Glutamatergic neuron (in vitro differentiated cells): ENCODE data around the gene ZNF639. TPM values are rescaled to one million over a fixed set of nuclear protein-coding genes. Genes with fewer than 3 reads are reported as not detected.
"Not testable (repeated sequence)": the region's sequence is repeated elsewhere in the genome, so short reads cannot be mapped to it uniquely, and the experiment has no call there.

Experiments used
- DNase-seq: peaks from one replicate; pipeline ENCODE4 v3.0.0; 2022
- H3K27ac Mint-ChIP-seq: one replicate; pipeline ENCODE4 v1.8.0; 2020; ENCODE audit warnings: mild to moderate bottlenecking, mixed read lengths, inconsistent platforms; ENCODE audit not compliant: unreplicated experiment
- H3K27me3 Mint-ChIP-seq: one replicate; pipeline ENCODE4 v1.8.0; 2020; ENCODE audit warnings: mild to moderate bottlenecking, moderate library complexity, mixed read lengths, inconsistent platforms; ENCODE audit not compliant: unreplicated experiment
- H3K36me3 Mint-ChIP-seq: one replicate; pipeline ENCODE4 v1.8.0; 2020; ENCODE audit warnings: mild to moderate bottlenecking, mixed read lengths, inconsistent platforms; ENCODE audit not compliant: unreplicated experiment
- H3K4me1 Mint-ChIP-seq: one replicate; pipeline ENCODE4 v1.8.0; 2020; ENCODE audit warnings: mild to moderate bottlenecking, low read depth, mixed read lengths, inconsistent platforms; ENCODE audit not compliant: unreplicated experiment
- H3K4me3 Mint-ChIP-seq: one replicate; pipeline ENCODE4 v1.8.0; 2020; ENCODE audit warnings: mild to moderate bottlenecking, mixed read lengths, inconsistent platforms; ENCODE audit not compliant: unreplicated experiment
- H3K9me3 Mint-ChIP-seq: one replicate; pipeline ENCODE4 v1.8.0; 2020; ENCODE audit warnings: mild to moderate bottlenecking, moderate library complexity, mixed read lengths, inconsistent platforms; ENCODE audit not compliant: unreplicated experiment
- CTCF ChIP-seq: fragments of 200-600 bp; sonication (generic); IDR thresholded peaks from one replicate; pipeline ENCODE4 v1.5.0; 2021; ENCODE audit not compliant: partially characterized antibody, unreplicated experiment
- total RNA-seq: library from RNA; stranded (reverse); fragmentation: NEBNext Ultra II Directional; extraction: Animal tissue kit (Norgen Biotek cat#: 25700); gene quantifications from one replicate; pipeline ENCODE4 v1.2.1, GENCODE V29; 2021; ENCODE audit not compliant: unreplicated experiment

Gene ZNF639
- total RNA-seq, 1 donor from 2014 or later: 34.2 TPM

DNA sequence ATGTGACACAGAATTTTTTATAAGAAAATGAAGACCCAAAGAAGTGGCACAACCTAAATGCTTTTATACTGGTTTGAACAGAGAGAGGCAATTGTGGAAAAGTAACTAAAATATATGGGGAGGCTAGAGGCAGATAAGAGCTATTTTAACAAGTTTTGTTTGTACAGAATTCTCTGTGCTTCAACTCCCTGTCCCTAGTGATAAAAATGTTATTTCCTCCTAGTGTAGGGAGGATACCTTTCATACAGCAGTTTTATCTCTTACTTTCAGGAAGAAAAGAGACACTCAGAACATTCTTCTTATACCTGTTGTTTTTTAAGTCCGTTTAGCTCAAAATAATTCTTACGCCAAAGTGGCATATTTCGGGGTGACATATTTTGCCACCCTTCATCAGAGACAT is 21.2 kb upstream of the ZNF639 start:
- H3K27ac Mint-ChIP-seq: no peak overlapping the region
- no peaks in the 10 kb centered on the region for H3K27me3 Mint-ChIP-seq
- no peaks in the 10 kb centered on the region for H3K4me1 Mint-ChIP-seq
- DNase-seq: no peak
- peaks cover 1% of the 10 kb centered on the region for H3K9me3 Mint-ChIP-seq
- H3K4me3 Mint-ChIP-seq: no peak overlapping the region
- TF ChIP-seq CTCF: no peak
- no peaks in the 10 kb centered on the region for H3K36me3 Mint-ChIP-seq

DNA sequence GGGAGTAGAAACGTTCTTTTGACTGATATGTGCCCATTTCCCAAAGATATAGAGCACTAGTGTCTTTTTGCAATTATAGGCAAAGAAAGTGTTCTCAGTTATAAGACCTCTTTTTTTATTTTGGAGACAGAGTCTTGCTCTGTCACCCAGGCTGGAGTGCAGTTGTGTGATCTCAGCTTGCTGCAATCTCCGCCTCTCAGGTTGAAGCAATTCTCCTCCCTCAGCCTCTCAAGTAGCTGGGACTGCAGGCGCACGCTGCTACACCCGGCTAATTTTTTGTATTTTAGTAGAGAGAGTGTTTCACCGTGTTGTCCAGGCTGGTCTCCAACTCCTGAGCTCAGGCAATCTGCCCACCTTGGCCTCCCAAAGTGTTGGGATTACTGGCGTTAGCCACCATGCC is 20.7 kb upstream of the ZNF639 start:
- no peaks in the 10 kb centered on the region for H3K27me3 Mint-ChIP-seq
- no peak overlapping the region for H3K4me3 Mint-ChIP-seq
- no peaks in the 10 kb centered on the region for H3K36me3 Mint-ChIP-seq
- TF ChIP-seq CTCF: no peak
- no peak for DNase-seq
- H3K4me1 Mint-ChIP-seq: no peaks in the 10 kb centered on the region
- H3K9me3 Mint-ChIP-seq: peaks cover 1% of the 10 kb centered on the region
- no peak overlapping the region for H3K27ac Mint-ChIP-seq

- no peak for TF ChIP-seq CTCF
Observed at GRCh38 chr3:179304605-179305004, 18.2 kb upstream of the ZNF639 start.

DNA sequence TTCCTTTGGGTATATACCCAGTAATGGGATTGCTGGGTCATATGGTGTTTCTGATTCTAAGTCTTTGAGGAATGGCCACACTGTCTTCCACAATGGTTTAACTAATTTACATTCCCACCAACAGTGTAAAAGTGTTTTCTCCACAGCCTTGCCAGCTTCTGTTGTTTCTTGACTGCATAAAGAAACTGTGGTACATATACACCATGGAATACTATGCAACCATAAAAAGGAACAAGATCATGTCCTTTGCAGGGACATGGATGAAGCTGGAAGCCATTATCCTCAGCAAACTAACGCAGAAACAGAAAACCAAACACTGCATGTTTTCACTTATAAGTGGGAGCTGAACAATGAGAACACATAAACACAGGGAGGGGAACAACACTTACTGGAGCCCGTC is 15.5 kb upstream of the ZNF639 start:
- H3K9me3 Mint-ChIP-seq, H3K27me3 Mint-ChIP-seq, H3K27ac Mint-ChIP-seq: not testable (repeated sequence)

More at GRCh38 chr3:179304605-179305004, 18.2 kb upstream of the ZNF639 start:
- Mint-ChIP-seq H3K27me3 (no peaks in the 10 kb centered on the region), H3K9me3 (peaks cover 1% of the 10 kb centered on the region), H3K27ac (no peak overlapping the region), H3K4me3 (no peak overlapping the region), H3K36me3 (no peaks in the 10 kb centered on the region), H3K4me1 (no peaks in the 10 kb centered on the region)
- no peak for DNase-seq

GRCh38 chr3:179308001-179308400 is 14.8 kb upstream of the ZNF639 start:
- no peak for TF ChIP-seq CTCF
- Mint-ChIP-seq H3K36me3 (no peaks in the 10 kb centered on the region), H3K4me1 (no peaks in the 10 kb centered on the region), H3K27me3 (no peaks in the 10 kb centered on the region), H3K27ac (no peak overlapping the region), H3K9me3 (no peaks in the 10 kb centered on the region), H3K4me3 (no peak overlapping the region)
- DNase-seq: no peak

More for the DNA sequence above, 15.5 kb upstream of the ZNF639 start:
- H3K36me3 Mint-ChIP-seq, H3K4me1 Mint-ChIP-seq, H3K4me3 Mint-ChIP-seq, DNase-seq: not testable (repeated sequence)
